ENCODE data around the gene MXD3.
A peak's percentile ranks its signal among the peaks of the same experiment; 100 is the strongest.

Gene MXD3

GRCh38 chr5:177303121-177303924 lies 8.4 kb downstream of the MXD3 start, which contains the start of the genes PRELID1 and RAB24 (continued):
- TF ChIP-seq PRDM6 (tag by site-specific recombination; IDR thresholded peaks at IDR 0.05) = no peak
- no peak for TF ChIP-seq ZNF350 (tag by site-specific recombination; IDR thresholded peaks at IDR 0.05)
- no peak for TF ChIP-seq ZNF214 (tag by site-specific recombination; IDR thresholded peaks at IDR 0.05; ENCODE audit: borderline replicate concordance)
- peak; percentile 28; the same call in 1 of the 2 replicates for TF ChIP-seq ZFHX2 (tag by site-specific recombination; conservative IDR thresholded peaks at IDR 0.05)
- no peak for TF ChIP-seq ZNF280C (tag by site-specific recombination; IDR thresholded peaks at IDR 0.05)
- TF ChIP-seq ZNF704 (tag by site-specific recombination; IDR thresholded peaks at IDR 0.05) = no peak
- no peak for TF ChIP-seq ZNF132 (tag by site-specific recombination; IDR thresholded peaks at IDR 0.05; ENCODE audit: borderline replicate concordance)
- no peak for TF ChIP-seq ZNF626 (tag by site-specific recombination; IDR thresholded peaks at IDR 0.05)
- TF ChIP-seq ZNF558 (tag by site-specific recombination; IDR thresholded peaks at IDR 0.05) = no peak
- no peak for TF ChIP-seq ZNF311 (tag by site-specific recombination; IDR thresholded peaks at IDR 0.05; ENCODE audit: borderline replicate concordance)
- TF ChIP-seq ZNF292 (tag by site-specific recombination; IDR thresholded peaks at IDR 0.05; ENCODE audit: borderline replicate concordance, low read depth) = no peak
- TF ChIP-seq ZNF510 (tag by site-specific recombination; IDR thresholded peaks at IDR 0.05; ENCODE audit: insufficient replicate concordance) = no peak
- peak; percentile 95 for TF ChIP-seq ZNF600 (tag by site-specific recombination; IDR thresholded peaks at IDR 0.05)
- peak; percentile 77 for TF ChIP-seq ZXDB (tag by site-specific recombination; IDR thresholded peaks at IDR 0.05)
- TF ChIP-seq ZNF394 (tag by site-specific recombination; IDR thresholded peaks at IDR 0.05; ENCODE audit: borderline replicate concordance) = no peak
- TF ChIP-seq ZNF302 (tag by site-specific recombination; IDR thresholded peaks at IDR 0.05; ENCODE audit: low read depth) = no peak
- TF ChIP-seq, protein P1, sequence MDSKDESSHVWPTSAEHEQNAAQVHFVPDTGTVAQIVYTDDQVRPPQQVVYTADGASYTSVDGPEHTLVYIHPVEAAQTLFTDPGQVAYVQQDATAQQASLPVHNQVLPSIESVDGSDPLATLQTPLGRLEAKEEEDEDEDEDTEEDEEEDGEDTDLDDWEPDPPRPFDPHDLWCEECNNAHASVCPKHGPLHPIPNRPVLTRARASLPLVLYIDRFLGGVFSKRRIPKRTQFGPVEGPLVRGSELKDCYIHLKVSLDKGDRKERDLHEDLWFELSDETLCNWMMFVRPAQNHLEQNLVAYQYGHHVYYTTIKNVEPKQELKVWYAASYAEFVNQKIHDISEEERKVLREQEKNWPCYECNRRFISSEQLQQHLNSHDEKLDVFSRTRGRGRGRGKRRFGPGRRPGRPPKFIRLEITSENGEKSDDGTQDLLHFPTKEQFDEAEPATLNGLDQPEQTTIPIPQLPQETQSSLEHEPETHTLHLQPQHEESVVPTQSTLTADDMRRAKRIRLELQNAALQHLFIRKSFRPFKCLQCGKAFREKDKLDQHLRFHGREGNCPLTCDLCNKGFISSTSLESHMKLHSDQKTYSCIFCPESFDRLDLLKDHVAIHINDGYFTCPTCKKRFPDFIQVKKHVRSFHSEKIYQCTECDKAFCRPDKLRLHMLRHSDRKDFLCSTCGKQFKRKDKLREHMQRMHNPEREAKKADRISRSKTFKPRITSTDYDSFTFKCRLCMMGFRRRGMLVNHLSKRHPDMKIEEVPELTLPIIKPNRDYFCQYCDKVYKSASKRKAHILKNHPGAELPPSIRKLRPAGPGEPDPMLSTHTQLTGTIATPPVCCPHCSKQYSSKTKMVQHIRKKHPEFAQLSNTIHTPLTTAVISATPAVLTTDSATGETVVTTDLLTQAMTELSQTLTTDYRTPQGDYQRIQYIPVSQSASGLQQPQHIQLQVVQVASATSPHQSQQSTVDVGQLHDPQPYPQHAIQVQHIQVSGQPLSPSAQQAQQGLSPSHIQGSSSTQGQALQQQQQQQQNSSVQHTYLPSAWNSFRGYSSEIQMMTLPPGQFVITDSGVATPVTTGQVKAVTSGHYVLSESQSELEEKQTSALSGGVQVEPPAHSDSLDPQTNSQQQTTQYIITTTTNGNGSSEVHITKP (tag by site-specific recombination; IDR thresholded peaks at IDR 0.05) = no peak
- TF ChIP-seq ZBTB11 (tag by site-specific recombination; conservative IDR thresholded peaks at IDR 0.05; ENCODE audit: low read depth) = peak; percentile 84
- no peak for TF ChIP-seq ZNF747 (tag by site-specific recombination; IDR thresholded peaks at IDR 0.05)
